ENCODE measurements around the gene DEFB114. TPM values are rescaled to one million over a fixed set of nuclear protein-coding genes. Genes with fewer than 3 reads are reported as not detected.

Gene DEFB114, protein sequence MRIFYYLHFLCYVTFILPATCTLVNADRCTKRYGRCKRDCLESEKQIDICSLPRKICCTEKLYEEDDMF
- total RNA-seq: not detected

DNA sequence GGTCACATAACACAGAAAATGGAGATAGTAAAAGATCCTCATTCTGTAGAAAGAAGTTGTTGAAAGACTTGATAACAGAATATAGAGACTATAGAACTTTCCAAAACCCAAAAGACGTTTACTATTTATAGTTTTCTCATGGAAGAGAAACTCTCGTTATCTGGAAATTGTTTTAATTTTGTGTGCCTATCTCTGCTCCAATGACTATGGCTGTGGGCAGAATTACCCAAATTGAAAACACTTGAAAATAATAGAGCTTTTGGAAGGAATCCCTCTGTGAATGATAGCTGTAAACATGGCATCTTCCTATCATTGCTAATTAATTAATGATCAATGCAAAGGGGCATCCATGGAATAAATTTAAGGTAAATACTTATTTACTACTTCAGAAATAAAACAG lies at the start of gene DEFB114:
DEFB114 (minus strand) TSS at position 101 of the 400 bp plus-strand sequence; CDS start at position 42, 59 bp downstream.
- H3K4me1 ChIP-seq: no peaks in the 10 kb centered on the region
- DNase-seq (ENCODE audit: low spot score in 2 of 2): no peak
- H3K27ac ChIP-seq: no peak within 1 kb of the TSS
- TF ChIP-seq, protein P1, sequence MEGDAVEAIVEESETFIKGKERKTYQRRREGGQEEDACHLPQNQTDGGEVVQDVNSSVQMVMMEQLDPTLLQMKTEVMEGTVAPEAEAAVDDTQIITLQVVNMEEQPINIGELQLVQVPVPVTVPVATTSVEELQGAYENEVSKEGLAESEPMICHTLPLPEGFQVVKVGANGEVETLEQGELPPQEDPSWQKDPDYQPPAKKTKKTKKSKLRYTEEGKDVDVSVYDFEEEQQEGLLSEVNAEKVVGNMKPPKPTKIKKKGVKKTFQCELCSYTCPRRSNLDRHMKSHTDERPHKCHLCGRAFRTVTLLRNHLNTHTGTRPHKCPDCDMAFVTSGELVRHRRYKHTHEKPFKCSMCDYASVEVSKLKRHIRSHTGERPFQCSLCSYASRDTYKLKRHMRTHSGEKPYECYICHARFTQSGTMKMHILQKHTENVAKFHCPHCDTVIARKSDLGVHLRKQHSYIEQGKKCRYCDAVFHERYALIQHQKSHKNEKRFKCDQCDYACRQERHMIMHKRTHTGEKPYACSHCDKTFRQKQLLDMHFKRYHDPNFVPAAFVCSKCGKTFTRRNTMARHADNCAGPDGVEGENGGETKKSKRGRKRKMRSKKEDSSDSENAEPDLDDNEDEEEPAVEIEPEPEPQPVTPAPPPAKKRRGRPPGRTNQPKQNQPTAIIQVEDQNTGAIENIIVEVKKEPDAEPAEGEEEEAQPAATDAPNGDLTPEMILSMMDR (IDR thresholded peaks at IDR 0.05): no peak
- TF ChIP-seq POLR2A (IDR thresholded peaks at IDR 0.05) (no peak), POLR2AphosphoS5 (IDR thresholded peaks at IDR 0.05) (no peak)
- H3K36me3 ChIP-seq: no peaks in the 10 kb centered on the region
- intact Hi-C loops (cut with DNase I; ENCODE audit: low total_unique reads): no loop called here
- no peaks in the 10 kb centered on the region for H3K27me3 ChIP-seq
- H3K9me3 ChIP-seq: no peaks in the 10 kb centered on the region
- H3K4me3 ChIP-seq: no peak within 1 kb of the TSS

DNA sequence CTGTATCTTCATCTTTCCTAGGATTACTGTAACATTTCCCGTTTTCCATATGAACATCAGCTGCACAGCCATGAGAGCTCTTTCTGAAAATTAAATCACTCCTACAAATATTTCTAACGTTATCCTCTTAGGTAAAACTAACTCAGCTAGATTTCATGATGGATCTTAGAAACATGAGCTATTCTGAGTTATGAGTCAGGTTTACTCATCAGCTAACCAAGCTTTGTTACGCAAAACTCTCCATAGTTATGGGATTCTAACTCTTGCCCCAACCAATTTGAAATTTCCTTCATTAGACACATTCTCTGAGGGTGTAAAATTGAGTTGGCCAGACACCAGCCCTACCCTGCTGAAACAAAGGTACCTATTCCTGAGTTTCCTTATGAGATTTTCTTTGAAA lies 43.9 kb upstream of the DEFB114 start:
- DNase-seq (ENCODE audit: low spot score in 2 of 2): no peak
- no peak overlapping the region for H3K27ac ChIP-seq
- intact Hi-C loops (cut with DNase I; ENCODE audit: low total_unique reads): no loop called here
- H3K4me3 ChIP-seq: no peak overlapping the region
- TF ChIP-seq POLR2AphosphoS5 (IDR thresholded peaks at IDR 0.05) (no peak), POLR2A (IDR thresholded peaks at IDR 0.05) (no peak)
- TF ChIP-seq, protein P1 (IDR thresholded peaks at IDR 0.05): no peak
- no peaks in the 10 kb centered on the region for H3K9me3 ChIP-seq
- no peaks in the 10 kb centered on the region for H3K27me3 ChIP-seq
- no peaks in the 10 kb centered on the region for H3K36me3 ChIP-seq
- H3K4me1 ChIP-seq: no peaks in the 10 kb centered on the region

DNA sequence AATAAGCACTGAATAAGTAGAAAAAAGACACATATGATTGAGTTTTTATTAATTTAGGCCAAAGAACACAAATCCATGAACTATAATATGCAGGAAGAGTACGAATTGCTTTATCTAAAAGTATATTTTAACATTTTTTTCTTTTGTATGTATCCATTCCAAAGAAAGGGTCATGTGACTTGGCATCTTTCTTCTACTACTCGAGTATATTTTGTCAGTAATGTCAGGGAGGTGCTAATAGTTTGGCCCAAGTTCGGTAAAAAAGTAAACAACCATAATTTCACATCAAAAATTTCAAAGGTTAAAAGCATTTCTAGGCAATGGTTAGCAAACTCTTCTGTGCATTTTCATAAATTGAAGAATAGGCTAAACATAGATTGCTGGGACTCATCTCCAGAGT lies 39.2 kb upstream of the DEFB114 start:
- no peaks in the 10 kb centered on the region for H3K27me3 ChIP-seq
- TF ChIP-seq POLR2AphosphoS5 (IDR thresholded peaks at IDR 0.05) (no peak), POLR2A (IDR thresholded peaks at IDR 0.05) (no peak)
- TF ChIP-seq, protein P1 (IDR thresholded peaks at IDR 0.05): no peak
- no peak overlapping the region for H3K4me3 ChIP-seq
- H3K9me3 ChIP-seq: no peaks in the 10 kb centered on the region
- DNase-seq (ENCODE audit: low spot score in 2 of 2): no peak
- H3K36me3 ChIP-seq: no peaks in the 10 kb centered on the region
- H3K27ac ChIP-seq: no peak overlapping the region
- intact Hi-C loops (cut with DNase I; ENCODE audit: low total_unique reads): no loop called here
- no peaks in the 10 kb centered on the region for H3K4me1 ChIP-seq

DNA sequence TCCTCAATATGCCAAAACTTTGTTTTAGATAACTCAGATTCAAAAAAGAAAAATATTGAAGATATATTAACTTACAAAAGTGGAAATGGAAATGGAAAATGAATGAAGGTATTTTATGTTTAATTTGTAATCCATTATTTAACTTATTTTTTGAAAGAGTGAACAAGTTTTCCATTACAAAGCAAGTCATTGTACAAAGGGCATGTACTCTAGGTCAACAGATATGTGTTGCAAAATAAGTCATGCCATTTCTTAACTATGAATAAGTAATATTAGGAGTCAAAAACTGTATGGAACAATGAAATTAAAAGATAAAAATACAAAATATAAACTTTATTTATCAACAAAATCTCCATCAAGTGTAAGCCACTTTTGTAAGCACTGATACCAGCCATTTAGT lies 31.3 kb upstream of the DEFB114 start:
- TF ChIP-seq POLR2AphosphoS5 (IDR thresholded peaks at IDR 0.05) (no peak), POLR2A (IDR thresholded peaks at IDR 0.05) (no peak)
- TF ChIP-seq, protein P1 (IDR thresholded peaks at IDR 0.05): no peak
- H3K4me3 ChIP-seq: no peak overlapping the region

DNA sequence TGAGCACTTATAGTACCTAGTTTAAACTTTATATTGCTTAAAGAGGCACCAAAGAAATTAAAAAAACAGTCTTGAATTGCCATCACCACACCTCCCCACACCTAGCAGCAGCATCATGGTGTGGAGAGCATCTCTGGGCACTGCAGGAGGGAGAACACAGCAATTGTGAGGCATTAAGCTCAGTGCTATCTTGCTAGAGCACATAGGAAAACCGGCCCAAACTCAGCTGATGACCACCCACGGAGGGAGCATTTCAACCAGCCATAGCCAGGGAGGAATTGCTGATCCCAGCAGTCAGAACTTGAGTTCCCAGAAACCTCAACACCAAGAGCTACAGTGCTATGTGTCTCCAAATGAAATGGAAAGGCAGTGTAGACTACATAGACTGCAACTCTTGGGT lies 24.9 kb upstream of the DEFB114 start:
- Histone ChIP-seq H3K36me3 (no peaks in the 10 kb centered on the region), H3K4me1 (no peaks in the 10 kb centered on the region), H3K27me3 (no peaks in the 10 kb centered on the region), H3K4me3 (no peak overlapping the region), H3K27ac (no peak overlapping the region), H3K9me3 (no peaks in the 10 kb centered on the region)
- TF ChIP-seq POLR2A (IDR thresholded peaks at IDR 0.05) (no peak), POLR2AphosphoS5 (IDR thresholded peaks at IDR 0.05) (no peak)
- TF ChIP-seq, protein P1 (IDR thresholded peaks at IDR 0.05): no peak
- no peak for DNase-seq (ENCODE audit: low spot score in 2 of 2)
- intact Hi-C loops (cut with DNase I; ENCODE audit: low total_unique reads): no loop called here

More for the DNA sequence above, 31.3 kb upstream of the DEFB114 start:
- DNase-seq (ENCODE audit: low spot score in 2 of 2): no peak
- H3K4me1 ChIP-seq: no peaks in the 10 kb centered on the region
- no peaks in the 10 kb centered on the region for H3K36me3 ChIP-seq
- intact Hi-C loops (cut with DNase I; ENCODE audit: low total_unique reads): no loop called here
- H3K9me3 ChIP-seq: no peaks in the 10 kb centered on the region
- H3K27ac ChIP-seq: no peak overlapping the region
- no peaks in the 10 kb centered on the region for H3K27me3 ChIP-seq
